OCI-M2 (cell line): ENCODE measurements around the gene VEZT.
"Not testable (repeated sequence)": the region's sequence is repeated elsewhere in the genome, so short reads cannot be mapped to it uniquely, and the experiment has no call there.

Source experiments
- DNase-seq: peaks from one replicate; lab custom pipeline; 2025; ENCODE audit not compliant: unreplicated experiment; lab: John Stamatoyannopoulos, UW

Gene VEZT, protein sequence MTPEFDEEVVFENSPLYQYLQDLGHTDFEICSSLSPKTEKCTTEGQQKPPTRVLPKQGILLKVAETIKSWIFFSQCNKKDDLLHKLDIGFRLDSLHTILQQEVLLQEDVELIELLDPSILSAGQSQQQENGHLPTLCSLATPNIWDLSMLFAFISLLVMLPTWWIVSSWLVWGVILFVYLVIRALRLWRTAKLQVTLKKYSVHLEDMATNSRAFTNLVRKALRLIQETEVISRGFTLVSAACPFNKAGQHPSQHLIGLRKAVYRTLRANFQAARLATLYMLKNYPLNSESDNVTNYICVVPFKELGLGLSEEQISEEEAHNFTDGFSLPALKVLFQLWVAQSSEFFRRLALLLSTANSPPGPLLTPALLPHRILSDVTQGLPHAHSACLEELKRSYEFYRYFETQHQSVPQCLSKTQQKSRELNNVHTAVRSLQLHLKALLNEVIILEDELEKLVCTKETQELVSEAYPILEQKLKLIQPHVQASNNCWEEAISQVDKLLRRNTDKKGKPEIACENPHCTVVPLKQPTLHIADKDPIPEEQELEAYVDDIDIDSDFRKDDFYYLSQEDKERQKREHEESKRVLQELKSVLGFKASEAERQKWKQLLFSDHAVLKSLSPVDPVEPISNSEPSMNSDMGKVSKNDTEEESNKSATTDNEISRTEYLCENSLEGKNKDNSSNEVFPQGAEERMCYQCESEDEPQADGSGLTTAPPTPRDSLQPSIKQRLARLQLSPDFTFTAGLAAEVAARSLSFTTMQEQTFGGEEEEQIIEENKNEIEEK

DNA sequence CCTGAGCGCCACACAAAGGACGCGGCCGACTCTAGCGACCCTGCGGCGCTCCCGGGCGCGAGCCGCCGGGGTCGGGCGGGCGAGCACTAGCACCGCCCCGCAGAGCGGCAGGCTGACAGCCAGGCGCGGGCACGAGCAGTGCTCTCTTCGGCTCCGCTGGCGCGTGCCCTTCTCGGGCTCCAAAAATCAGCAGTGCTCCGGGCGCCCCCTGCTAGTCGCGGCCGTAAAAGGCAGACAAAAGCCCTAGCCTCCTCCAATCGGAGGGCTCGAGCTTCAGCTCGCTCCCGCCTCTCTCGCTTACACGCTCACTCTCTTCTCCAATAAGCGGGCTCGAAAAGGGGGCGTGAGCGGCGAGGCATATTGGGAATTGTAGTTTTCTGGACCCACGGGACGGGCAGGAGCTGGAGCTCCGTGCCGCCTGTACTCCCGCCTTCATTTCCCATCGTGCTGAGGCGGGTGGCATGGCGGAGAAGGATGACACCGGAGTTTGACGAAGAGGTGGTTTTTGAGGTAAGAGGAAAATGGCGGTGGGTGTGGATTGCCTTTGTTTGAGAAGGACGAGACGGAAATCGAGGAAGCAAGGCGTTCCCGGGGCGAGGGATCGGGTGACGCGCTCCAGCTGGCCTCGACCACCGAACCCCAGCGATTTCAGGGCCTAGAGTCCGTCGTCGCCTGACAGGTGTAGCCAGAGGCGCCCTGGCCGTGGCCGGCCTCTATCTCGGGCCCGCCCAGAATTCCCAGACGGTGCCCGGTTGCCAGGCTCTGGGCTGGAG lies at the start of gene VEZT, which contains the start of gene FGD6:
VEZT (plus strand) TSS at position 431 of the 773 bp plus-strand sequence; CDS start at position 475, 44 bp downstream.
FGD6 (minus strand) TSS at position 91 of the 773 bp plus-strand sequence. CDS start 227 bp downstream, outside the sequence.
- peak; percentile 70 for DNase-seq

DNA sequence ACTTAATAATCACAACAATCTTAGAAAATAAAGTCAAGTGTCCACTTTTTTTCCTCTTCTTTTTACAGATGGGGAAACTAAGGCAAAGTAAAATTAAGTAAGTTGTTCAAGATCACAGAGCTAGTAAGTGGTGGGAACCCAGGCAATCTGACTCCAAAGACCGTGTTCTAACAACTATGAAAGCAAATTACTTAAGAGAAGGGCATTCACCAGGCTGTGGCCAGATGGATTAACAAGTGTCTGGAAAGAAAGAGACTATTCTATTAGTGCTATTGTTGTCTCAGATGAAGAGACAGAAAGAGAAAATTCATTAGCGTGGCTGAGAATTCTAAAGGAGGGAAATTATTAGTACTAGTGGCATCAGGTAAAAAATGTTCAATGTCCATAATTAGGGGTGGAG lies 48.9 kb upstream of the VEZT start:
- DNase-seq: no peak

DNA sequence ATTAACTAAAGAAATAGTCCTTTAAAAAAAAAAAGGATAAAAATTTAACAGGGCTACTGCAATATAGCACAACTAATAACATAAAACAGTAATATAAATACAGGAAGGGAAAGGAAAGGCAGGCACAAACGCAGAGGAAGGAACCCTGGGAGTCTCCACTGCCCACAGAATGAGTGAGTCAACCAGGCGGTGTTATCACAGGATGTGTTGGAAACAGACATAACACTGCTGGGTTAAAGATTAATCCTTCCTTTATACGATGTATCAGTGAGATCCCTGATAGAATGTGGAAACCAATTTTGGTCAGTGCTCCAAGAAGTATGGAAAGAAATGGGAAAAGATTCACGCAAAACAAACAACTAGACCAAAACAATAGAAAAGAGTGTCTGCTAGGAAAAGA lies 48.2 kb upstream of the VEZT start:
- DNase-seq: no peak

DNA sequence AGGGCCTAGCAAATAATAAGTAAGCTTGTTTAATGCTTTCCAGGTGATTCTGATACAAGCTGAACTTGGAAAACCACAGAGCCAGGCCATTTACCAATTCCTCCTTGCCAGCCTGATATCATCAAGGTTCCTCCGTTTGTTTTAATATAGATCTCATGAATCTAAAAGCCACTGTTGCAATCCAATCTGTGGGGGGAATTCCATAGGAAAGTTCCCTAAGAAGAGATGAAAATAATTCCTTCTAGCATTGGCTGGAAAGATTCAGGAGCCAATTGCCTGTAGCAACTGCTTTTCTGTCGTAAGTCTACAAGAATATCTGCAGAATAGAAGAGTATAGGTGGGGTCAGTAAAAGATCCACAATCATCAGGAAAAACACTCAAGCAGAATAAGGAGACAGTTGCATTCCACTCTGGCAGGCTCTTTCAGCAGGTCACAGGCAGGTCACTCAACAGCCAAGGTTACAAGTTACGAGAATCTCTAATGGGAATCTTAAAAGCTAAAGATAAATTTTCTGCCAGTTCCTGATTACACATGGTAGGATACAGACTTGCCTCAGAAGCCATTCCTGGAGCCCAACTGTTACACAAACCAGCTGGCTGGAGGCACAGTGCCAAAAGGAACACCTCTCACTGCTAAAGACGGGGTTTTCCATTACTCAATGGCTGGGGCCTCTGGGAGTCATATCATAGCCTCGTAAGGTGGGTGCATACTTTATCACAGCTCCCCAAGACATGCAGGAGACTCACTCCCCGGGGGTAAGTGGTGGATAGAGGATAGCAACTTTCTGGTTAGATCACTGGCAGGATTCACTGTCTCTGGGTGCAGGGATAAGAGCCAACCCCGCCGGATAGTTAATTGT lies 44.0 kb upstream of the VEZT start:
- DNase-seq: no peak

DNA sequence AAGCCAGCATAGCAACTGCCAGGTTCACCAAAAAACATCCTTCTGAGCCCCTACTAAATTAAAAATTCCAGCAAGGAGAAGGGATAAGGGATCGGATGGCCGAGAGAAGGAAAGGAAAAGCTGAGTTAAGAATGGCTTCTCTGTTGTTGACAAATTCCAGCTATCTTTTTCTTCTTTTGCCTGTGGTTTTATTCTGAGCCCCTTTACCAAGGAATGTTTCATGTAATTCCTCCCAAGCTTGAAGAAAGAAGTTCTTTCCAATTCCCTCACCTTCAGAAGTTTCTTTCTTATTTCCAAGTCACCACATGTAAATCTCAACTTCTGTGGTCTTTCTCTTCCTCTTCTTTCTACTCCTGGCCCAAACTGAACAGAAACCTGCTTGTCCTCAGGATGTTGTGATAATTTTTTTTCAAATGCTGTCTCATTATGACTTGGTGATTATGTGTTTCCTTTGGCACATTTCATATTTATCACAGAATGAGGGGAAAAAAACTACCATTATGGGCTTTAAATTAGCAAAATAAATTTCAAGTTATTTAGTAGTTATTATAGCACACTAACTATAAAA lies 40.3 kb upstream of the VEZT start:
- no peak for DNase-seq

DNA sequence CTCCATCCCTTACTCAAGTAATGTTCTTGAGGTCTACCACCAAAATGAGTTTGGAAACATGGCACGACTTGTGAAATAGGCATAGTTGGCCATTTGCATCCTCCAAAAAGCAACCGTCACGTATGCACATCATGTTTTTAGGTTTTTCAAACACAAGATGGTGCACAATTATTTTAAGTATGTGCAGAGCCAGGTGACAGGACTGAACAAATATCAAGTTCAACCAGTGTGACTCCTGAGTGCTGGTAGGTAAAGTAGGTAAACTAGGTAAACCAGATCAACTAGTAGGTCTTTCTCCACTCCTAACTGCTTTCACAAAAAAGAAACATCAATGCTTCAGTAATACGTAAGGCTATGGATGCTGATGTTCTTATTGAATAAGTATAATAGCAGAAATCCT lies 39.5 kb upstream of the VEZT start:
- DNase-seq: no peak

DNA sequence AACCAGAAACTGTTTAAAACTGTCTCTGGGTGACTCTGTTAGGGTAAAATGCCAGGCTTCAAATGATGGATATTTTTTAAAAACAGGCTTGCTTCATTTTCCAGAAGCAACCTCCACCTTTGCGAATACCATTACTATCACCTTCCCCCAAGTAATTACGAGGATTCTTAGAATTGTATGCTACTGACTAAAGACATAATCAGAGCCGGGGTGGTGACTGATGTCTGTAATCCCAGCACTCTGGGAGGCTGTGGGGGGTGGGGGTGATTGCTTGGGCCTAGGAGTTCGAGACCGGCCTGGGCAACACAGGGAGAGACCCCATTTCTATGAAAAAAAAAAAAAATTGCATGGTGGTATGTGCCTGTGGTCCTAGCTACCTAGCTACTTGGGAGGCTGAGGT lies 38.6 kb upstream of the VEZT start:
- DNase-seq: no peak

DNA sequence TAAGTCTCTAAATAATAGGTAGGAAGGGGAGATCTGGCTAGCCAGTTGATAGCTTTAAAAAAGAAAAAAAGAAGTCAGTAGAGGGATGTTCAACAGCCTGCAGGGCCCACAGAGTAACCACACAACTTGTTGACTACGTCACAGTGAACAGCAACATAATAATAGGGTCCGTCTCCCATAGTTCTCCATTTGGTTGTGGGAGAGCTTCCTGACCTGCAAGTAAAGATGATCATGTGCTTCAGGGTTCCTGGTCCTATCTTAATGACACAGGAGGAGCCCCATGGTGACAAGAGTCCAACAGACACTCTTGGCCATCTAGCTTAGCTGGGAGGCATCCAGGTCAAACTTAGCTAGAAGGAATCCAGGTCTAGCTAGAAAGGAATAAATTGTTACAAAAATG lies 36.5 kb upstream of the VEZT start:
- no peak for DNase-seq

DNA sequence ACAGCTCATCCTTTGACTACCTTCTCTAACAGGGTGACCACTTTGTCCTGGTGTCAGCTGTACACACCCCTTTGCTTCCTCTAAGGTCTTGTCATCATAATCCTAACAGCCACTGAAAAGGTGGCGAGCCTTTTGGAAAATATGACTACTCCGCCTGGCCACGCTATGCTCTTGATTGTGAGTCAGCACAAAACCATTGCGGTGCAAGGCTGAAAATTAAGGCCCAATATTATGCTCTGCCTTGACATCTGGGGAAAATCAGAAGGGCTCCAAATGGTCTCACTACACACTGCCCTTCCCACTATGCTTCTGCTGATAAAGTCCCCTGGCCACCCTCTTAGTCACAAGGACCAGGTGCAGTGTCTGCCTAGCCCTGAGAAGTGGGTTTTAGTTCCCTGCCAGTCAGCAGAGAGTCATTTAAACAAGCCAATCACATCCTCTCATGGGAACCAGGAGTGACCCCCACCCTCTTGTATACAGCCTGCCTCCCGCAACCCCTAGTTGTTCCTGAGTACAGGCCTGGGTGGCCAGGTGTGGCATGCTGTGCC lies 34.7 kb upstream of the VEZT start:
- DNase-seq: no peak

DNA sequence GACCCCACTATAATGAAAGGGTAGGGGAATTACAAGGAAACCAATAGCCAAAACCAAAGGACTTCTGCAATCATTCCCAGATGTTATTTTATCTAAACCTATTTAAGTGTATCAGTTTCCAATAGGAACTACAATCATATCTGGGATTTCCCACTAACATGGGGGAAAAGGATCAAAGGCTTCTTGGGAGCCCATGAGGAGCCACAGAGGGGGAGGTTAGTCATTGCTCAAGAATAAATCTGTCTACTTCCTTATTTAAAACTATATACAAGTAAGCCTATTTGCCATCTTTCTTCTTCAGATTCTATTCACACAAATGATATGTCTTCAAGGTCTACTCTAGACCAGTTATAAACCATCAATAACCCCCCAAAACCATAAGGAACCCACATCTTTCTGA lies 33.5 kb upstream of the VEZT start:
- DNase-seq: no peak

DNA sequence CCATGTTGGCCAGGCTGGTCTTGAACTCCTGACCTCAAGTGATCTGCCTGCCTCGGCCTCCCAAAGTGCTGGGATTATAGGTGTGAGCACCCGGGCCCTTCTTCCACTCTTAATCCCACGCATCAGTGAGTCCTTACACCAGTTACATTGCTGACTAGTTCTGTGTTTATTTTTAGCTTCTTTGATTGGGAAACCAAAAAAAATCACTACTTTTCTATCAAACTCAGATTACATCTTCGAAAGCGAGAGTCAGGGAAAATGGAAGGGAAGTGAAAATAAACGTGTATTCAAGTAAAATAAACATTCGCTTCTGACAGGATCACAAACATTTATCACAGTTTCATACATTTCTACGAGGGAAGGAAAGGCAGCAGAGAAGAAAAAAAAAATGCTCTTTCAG lies 32.5 kb upstream of the VEZT start:
- DNase-seq: no peak

DNA sequence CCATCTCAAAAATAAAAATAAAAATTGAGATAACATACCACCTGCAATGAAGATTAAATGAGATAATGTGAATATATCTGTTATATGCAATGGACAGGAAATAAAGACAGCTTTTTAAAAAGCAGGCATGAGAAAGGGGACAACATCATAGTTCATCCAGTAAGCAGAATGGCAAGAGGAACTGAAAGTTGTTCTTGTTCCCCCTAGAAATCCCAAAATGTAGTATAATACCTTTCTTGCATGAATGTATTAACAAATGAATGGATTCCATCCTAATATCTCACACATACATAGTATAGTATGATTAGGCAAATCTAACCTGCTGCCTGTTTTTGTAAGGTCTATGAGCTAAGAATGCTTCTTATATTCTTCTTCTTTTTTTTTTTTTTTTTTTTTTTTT lies 31.8 kb upstream of the VEZT start:
- DNase-seq: no peak

DNA sequence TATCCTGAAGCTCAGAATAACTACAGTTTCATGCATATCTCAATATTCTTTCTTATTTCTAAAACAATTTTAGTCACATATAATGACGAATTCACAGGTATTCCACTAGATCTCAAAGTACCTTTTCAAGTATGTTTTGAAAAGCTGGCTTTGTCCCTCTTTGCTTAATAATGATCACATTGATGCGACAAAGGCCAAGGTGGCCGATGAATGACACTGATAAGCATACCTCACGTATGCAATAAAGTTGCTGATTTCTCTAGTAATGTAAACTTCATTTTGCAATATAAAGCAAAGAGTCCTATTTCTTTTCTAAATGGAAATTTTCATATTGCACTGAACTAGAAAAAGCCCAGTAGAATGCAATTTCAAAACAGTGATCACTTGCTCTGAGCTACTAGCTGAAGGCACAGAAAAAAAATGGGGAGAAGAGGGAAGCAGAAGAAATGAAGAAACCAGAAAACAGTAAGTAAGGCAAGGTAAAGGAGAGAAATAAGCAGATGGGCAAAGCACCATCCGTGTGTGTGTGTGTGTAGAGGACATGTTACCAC lies 29.7 kb upstream of the VEZT start:
- DNase-seq: no peak

DNA sequence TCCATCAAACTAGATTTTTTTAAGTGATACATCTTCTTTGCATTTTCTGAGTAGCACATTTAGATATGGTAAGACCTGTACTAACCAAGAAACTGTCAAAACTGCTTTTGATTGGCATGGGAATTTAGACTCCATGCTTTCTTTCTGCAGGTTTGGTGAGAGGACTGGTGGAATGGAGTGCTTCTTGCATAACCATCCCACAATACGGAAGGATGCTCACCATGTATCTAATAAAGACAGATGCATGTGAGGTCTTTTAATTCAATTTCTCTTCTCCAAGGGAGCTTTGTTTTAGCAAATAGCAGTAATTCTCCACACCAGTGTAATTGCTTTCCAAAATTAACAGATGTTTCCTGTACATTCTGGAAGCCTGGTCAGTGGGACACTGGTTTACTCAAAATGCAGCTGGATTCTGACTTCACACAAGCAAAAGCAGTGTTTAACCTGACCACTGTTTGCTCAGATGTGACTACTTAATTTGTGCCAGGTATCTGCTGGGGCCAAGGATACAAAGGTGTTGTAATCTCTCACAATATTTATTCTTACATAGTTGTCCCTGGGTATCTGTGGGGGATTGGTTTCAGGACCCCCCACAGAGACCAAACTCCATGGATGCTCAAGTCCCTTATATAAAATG lies 26.4 kb upstream of the VEZT start:
- DNase-seq: no peak

DNA sequence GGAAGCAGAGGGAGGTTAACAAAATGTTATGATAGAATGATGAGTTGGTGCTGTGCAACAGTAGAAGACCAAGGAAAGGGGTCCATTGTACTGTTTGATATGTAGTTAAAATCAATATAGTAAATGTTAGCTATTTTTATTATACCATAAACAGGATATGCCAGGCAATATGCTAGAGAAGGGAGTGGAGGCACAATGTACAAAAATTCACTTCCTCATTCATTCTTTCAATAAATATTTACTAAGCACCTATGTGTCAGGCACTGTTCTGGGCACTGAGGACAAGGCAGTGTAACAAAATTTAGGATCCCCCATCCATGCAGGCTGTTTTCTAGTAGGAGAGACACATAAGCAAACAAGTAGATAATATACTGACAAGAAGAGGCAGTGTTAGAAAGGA lies 25.3 kb upstream of the VEZT start:
- no peak for DNase-seq

DNA sequence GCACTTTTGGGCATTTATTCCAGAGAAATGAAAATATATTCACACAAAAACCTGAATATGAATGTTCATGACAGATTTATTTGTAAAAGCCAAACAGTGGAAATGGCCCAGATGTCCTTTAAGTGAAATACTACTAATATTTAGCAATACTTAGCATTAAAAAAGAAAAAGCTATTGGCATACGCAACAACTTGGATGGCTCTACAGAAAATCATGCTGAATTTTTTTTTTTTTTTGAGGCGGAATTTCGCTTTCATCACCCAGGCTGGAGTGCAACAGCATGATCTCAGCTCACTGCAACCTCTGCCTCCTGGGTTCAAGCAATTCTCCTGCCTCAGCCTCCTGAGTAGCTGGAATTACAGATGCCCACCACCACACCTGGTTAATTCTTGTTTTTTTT lies 24.5 kb upstream of the VEZT start:
- DNase-seq: no peak

DNA sequence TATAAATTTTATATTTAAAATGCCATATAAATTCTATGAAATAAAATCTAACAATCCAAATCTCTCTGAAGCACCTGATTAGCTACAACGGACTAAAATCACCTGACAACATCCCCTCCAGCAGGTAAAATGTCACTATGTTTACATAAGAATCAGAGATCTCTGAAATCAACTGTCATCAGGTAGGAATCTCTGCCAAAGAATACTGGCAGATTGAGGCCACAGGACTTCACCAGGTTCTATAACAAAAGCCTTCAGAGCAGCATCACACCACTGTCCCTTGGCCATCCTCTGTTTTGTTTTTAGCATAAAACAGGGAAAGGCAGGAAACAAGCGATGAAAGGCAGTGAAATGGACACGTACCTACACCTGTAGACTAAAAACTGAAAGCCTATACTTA lies 22.5 kb upstream of the VEZT start:
- DNase-seq: no peak

DNA sequence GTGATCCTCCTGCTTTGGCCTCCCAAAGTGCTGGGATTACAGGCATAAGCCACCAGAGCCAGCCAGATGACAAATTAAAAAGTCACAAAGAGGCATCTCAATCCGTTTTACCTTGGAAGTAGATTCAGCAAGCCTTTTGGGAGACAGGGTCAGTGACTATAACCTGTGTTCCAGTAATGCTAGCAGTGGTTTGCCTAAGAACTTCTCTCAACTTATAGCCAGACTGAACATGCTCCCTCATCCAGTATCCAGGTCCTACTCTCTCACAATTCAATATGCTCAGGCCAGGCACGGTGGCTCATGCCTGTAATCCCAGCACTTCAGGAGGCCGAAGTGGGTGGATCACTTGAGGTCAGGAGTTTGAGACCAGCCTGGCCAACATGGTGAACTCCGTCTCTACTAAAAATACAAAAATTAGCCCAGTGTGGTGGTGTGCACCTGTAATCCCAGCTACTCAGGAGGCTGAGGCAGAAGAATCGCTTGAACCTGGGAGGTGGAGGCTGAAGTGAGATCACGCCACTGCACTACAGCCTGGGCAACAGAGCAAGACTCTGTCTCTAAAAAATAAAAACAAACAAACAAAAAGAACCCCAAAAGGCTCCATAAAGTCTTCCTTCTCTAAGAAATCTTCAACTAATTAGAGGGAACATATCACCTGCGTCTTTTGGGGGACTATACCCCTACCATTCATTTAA lies 20.6 kb upstream of the VEZT start:
- not testable (repeated sequence) for DNase-seq

DNA sequence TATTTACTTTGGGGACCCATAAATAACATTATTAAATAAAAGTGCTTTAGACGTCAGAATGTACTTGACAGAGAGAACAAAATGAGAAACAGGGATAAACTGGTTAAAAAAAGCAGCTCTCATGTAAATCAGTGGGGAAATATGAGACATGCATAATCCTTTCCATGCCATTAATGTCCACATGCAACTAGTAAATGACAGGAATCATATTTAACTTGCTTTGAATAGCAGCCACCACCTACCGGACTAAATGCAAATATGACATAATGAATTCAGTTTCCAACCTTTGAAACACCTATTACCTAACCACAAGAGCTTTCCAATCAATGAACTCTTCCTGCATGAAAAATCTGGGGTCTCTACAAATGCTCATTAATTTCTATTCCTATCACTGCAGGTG lies 20.0 kb upstream of the VEZT start:
- DNase-seq: no peak
